MM.1S (cell line): ENCODE data around the gene DNAJA2.

Experiments
- CTCF ChIP-seq: fragments of 300-600 bp; sonication (generic); IDR thresholded peaks from 2 replicates; pipeline ENCODE4 v1.5.1; 2016; ENCODE audit warnings: antibody characterized with exemption, low read length, mixed read lengths
- EZH2 ChIP-seq: fragments of 300-600 bp; sonication (generic); optimal IDR thresholded peaks from 2 replicates; pipeline ENCODE3; 2017; ENCODE audit warnings: low read depth, mild to moderate bottlenecking, antibody characterized with exemption, low read length, mixed read lengths
- EZH2phosphoT487 ChIP-seq: fragments of 300-600 bp; sonication (generic); IDR thresholded peaks from 2 replicates; pipeline ENCODE4 v1.6.1; 2018; ENCODE audit warnings: antibody characterized with exemption, low read length

DNA sequence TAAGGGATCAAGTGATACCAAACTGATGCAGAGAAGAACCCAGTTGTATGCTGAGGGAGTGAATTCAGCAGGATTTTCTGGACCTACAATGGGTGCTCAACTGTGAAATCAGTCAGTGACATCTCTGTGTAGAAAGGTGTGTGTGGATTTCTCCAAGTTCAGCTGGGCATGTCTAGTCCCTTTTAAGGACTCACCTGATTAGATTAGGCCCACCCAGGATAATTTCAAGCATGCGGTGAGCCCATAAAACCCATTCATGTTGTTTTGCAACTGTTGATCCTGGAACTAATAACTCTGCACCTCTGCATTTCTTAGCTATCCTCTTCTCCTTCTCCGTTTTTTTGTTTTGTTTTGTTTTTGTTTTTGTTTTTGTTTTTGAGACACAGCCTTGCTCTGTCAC, 35.1 kb upstream of the DNAJA2 start:
- TF ChIP-seq CTCF (no peak), EZH2phosphoT487 (no peak), EZH2 (no peak)
